ENCODE data around the gene CCN5. TPM values are rescaled to one million over a fixed set of nuclear protein-coding genes. Genes with fewer than 3 reads are reported as not detected.

CCN5 gene
- total and polyA plus RNA-seq, 4 donors: 59.4 to 186 (median 115) TPM

DNA sequence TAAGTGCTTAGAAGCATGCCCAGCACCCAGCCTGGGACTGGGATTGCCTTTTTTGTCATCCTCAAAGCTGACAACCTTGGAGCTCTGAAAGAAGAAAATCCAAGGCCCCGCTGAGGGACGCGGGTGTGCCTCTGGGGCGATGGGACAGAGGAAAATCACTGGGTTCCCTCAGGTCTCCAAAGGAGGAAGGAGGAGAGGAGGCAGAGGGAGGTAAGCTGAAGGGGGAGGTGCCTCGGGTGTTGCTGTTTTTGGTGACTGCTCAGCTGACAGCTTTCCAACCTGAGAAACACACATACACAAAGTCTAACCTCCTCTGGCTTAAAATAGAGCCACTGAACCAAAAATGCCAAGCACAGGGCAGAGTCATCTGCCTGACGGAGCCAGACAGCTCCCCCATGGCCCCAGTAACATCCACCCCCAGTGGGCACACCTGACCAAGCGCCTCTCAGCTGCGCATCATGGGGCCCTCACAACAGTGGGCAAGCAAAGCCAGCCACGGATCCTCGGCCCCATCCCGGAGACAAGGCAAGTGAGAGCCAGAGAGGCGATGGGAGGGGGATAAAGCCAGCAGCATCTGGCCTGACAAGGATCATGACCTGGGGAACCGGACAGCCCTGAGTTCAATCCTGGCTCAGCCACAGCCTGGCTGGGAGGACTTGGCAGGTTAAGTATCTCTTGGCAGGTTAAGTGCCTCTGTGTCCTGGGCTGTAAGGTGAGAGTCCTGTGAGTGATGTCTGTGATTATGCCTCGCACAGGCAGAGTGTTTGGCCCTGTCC lies 27.3 kb downstream of the CCN5 start:
- peak overlapping the region; percentile 36 to 97 for H3K27ac ChIP-seq (ENCODE audit: low read depth in 1 of 2, low read length in 2 of 2)

DNA sequence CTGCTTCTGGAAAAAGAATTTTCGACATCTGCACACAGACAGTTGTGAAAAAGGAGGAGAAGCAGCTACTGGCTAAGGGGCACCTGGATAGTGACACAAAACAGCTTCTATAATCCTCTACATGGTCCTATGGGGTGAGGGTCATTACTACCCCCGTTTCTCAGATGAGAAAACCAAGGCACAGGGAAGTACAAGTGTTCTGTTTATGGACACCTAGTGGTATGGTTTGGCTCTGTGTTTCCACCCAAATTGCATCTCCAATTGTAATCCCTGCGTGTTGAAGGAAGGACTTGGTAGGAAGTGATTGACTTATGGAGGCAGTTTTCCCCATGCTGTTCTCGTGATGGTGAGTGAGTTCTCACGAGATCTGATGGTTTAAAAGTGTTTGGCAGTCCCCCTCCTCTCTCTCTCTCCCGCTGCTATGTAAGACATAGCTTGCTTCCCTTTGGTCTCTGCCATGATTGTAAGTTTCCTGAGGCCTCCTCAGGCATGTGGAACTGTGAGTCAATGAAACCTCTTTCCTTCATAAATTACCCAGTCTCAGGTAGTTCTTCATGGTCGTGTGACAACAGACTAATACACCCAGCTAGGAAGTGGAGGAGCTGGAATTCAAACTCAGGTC lies 28.0 kb downstream of the CCN5 start:
- ATAC-seq (ENCODE audit: low FRiP score): no peak
- Histone ChIP-seq H3K4me3 (ENCODE audit: low read length in 2 of 2) (no peak overlapping the region), H3K9me3 (ENCODE audit: control insufficient read depth, low read length) (no peaks in the 10 kb centered on the region), H3K27ac (ENCODE audit: low read depth in 1 of 2, low read length in 2 of 2) (peak overlapping the region in 1 of 2 donors; percentile 97), H3K4me1 (ENCODE audit: control insufficient read depth in 1 of 2, insufficient read depth in 2 of 2, low read length in 2 of 2) (peaks cover 0 to 11% of the 10 kb centered on the region in 2 donors), H3K36me3 (ENCODE audit: control insufficient read depth in 1 of 2, insufficient read depth in 2 of 2, low read length in 1 of 2) (no peaks in the 10 kb centered on the region), H3K27me3 (ENCODE audit: control insufficient read depth in 1 of 2, insufficient read depth in 2 of 2, low read length in 1 of 2) (no peaks in the 10 kb centered on the region)
- no peak for DNase-seq
- intact Hi-C loops (cut with DNase I): loop anchor here in 1 of 2 donors (10.0 kb wide), 1 partner anchor 528 kb away; the partner anchor contains the start of gene OSER1
- 73 to 79% methylated on average over 7 of the region's 7 CpGs for WGBS, 2 donors

More for the DNA sequence above, 27.3 kb downstream of the CCN5 start:
- DNase-seq: no peak
- intact Hi-C loops (cut with DNase I): loop anchor here in 1 of 2 donors (10.0 kb wide), 1 partner anchor 528 kb away; the partner anchor contains the start of gene OSER1
- H3K36me3 ChIP-seq (ENCODE audit: control insufficient read depth in 1 of 2, insufficient read depth in 2 of 2, low read length in 1 of 2): no peaks in the 10 kb centered on the region
- H3K27me3 ChIP-seq (ENCODE audit: control insufficient read depth in 1 of 2, insufficient read depth in 2 of 2, low read length in 1 of 2): no peaks in the 10 kb centered on the region
- WGBS, 2 donors: 29 to 36% methylated on average over 14 of the region's 14 CpGs
- peaks cover 0 to 11% of the 10 kb centered on the region in 2 donors for H3K4me1 ChIP-seq (ENCODE audit: control insufficient read depth in 1 of 2, insufficient read depth in 2 of 2, low read length in 2 of 2)
- no peak overlapping the region for H3K4me3 ChIP-seq (ENCODE audit: low read length in 2 of 2)
- ATAC-seq (ENCODE audit: low FRiP score): no peak
- H3K9me3 ChIP-seq (ENCODE audit: control insufficient read depth, low read length): no peaks in the 10 kb centered on the region

DNA sequence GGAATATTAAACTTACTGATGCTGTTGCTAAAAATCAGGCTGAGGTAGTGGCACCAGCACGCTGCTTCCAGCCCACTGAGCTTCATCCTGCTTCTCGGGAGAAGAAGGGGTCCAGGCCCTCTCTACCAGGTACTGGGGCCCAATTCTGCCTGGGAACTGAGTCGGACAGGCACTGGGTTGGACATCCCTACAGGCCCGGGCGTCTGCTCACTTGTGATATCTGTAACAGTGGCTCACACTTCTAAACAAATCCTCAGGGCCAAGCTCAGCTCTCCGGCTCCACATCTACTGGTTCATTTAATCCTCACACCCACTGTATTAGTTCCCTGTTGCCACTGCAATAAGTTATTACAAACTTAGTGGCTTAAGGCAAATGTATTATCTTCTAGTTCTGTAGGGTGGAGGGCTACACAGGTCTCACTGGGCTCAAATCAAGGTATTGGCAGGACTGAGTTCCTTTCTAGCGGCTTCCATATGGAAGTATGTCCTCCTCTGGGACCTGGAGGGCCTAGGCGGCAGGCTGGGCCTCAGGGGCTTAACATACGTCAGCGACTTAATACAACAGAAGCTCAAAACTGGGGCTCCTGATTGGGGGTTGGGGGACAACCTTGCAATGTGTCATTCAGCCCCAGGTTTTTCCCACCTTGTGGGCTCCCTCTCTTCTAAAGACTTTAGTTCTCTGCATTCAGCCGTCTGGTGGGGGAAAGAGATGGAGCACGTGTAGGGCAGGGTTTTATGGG lies 28.9 kb downstream of the CCN5 start:
- Histone ChIP-seq H3K9me3 (ENCODE audit: control insufficient read depth, low read length) (no peaks in the 10 kb centered on the region), H3K4me1 (ENCODE audit: control insufficient read depth in 1 of 2, insufficient read depth in 2 of 2, low read length in 2 of 2) (peaks cover 0 to 9% of the 10 kb centered on the region in 2 donors), H3K36me3 (ENCODE audit: control insufficient read depth in 1 of 2, insufficient read depth in 2 of 2, low read length in 1 of 2) (no peaks in the 10 kb centered on the region), H3K27ac (ENCODE audit: low read depth in 1 of 2, low read length in 2 of 2) (peak overlapping the region in 1 of 2 donors; percentile 52), H3K4me3 (ENCODE audit: low read length in 2 of 2) (no peak overlapping the region), H3K27me3 (ENCODE audit: control insufficient read depth in 1 of 2, insufficient read depth in 2 of 2, low read length in 1 of 2) (no peaks in the 10 kb centered on the region)
- ATAC-seq (ENCODE audit: low FRiP score): no peak
- no peak for DNase-seq
- intact Hi-C loops (cut with DNase I): loop anchor here in 1 of 2 donors (10.0 kb wide), 1 partner anchor 529 kb away; the partner anchor contains the start of gene OSER1
- 96% methylated on average over 12 of the region's 12 CpGs for WGBS, 2 donors

DNA sequence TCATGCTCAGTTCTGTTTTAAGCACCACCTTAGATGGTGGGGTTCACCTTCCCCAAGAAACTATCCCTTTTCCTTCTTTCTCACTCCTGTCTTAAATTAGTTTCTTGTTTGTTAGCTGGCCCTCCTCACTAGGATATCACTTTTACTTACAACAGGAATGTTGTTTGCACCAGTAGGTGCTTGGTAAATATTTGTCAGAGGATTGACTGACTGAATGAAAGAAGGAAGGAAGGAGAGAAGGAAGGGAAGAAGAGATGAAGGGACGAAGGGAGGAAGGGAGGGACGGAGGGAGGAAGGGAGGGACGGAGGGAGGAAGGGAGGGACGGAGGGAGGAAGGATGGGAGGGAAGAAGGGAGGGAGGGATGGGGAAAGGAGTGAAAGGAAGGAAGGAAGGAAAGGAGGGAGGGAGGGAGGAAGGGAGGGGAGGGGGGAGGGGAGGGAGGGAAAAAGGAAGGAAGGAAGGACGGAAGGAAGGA lies 30.0 kb downstream of the CCN5 start:
- Histone ChIP-seq H3K27ac (ENCODE audit: low read depth in 1 of 2, low read length in 2 of 2) (peak overlapping the region in 1 of 2 donors; percentile 79), H3K9me3 (ENCODE audit: control insufficient read depth, low read length) (no peaks in the 10 kb centered on the region), H3K36me3 (ENCODE audit: control insufficient read depth in 1 of 2, insufficient read depth in 2 of 2, low read length in 1 of 2) (no peaks in the 10 kb centered on the region), H3K27me3 (ENCODE audit: control insufficient read depth in 1 of 2, insufficient read depth in 2 of 2, low read length in 1 of 2) (no peaks in the 10 kb centered on the region), H3K4me1 (ENCODE audit: control insufficient read depth in 1 of 2, insufficient read depth in 2 of 2, low read length in 2 of 2) (peaks cover 0 to 8% of the 10 kb centered on the region in 2 donors), H3K4me3 (ENCODE audit: low read length in 2 of 2) (peak overlapping the region in 1 of 2 donors; percentile 70)
- intact Hi-C loops (cut with DNase I): loop anchor here in 1 of 2 donors (5.0 to 10.0 kb wide), 3 partner anchors 133 to 530 kb away; partner anchors contain the start of genes OSER1 and YWHAB
- no peak for DNase-seq
- 29 to 34% methylated on average over 3 to 5 of the region's 5 CpGs for WGBS, 2 donors
- no peak for ATAC-seq (ENCODE audit: low FRiP score)

DNA sequence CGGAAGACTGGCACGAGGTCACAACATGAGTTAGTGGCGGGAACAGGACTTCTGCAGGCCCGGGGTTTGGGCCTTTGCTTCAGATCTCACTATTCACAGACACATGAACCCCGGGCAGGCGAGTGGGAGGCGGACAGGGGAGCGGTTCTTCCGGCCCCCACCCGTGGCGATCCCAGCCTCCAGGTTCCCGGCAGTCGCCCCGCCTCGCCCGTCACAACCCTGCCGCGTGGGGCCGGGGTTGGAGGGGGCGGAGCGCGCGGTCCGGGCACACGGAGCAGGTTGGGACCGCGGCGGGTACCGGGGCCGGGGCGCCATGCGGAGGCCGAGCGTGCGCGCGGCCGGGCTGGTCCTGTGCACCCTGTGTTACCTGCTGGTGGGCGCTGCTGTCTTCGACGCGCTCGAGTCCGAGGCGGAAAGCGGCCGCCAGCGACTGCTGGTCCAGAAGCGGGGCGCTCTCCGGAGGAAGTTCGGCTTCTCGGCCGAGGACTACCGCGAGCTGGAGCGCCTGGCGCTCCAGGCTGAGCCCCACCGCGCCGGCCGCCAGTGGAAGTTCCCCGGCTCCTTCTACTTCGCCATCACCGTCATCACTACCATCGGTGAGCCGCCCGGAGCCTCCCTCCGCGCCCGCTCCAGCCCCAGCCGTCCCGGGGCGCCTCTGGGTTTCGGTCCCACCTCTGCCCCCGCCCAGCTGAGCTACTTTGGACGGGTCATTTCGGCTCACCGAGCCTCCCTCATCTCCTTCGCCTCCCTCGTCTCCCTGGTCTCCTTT lies 30.6 kb downstream of the CCN5 start, which contains the start of gene KCNK15:
TSS of gene KCNK15 (plus strand) at position 268 of the 769 bp plus-strand sequence. CDS start at position 314, 46 bp downstream.
- H3K9me3 ChIP-seq (ENCODE audit: control insufficient read depth, low read length): no peaks in the 10 kb centered on the region
- H3K27me3 ChIP-seq (ENCODE audit: control insufficient read depth in 1 of 2, insufficient read depth in 2 of 2, low read length in 1 of 2): no peaks in the 10 kb centered on the region
- DNase-seq (peak; percentile 82 to 89), ATAC-seq (ENCODE audit: low FRiP score) (peak; percentile 74)
- H3K36me3 ChIP-seq (ENCODE audit: control insufficient read depth in 1 of 2, insufficient read depth in 2 of 2, low read length in 1 of 2): no peaks in the 10 kb centered on the region
- peak within 1 kb of the TSS in 1 of 2 donors; percentile 79 for H3K27ac ChIP-seq (ENCODE audit: low read depth in 1 of 2, low read length in 2 of 2)
- H3K4me1 ChIP-seq (ENCODE audit: control insufficient read depth in 1 of 2, insufficient read depth in 2 of 2, low read length in 2 of 2): peaks cover 0 to 8% of the 10 kb centered on the region in 2 donors
- WGBS, 2 donors: 1% methylated on average over 64 to 81 of the region's 81 CpGs
- peak within 1 kb of the TSS; percentile 59 to 70 for H3K4me3 ChIP-seq (ENCODE audit: low read length in 2 of 2)
- intact Hi-C loops (cut with DNase I): loop anchor here in 1 of 2 donors (5.0 to 10.0 kb wide), 3 partner anchors 133 to 531 kb away; partner anchors contain the start of genes OSER1 and YWHAB

DNA sequence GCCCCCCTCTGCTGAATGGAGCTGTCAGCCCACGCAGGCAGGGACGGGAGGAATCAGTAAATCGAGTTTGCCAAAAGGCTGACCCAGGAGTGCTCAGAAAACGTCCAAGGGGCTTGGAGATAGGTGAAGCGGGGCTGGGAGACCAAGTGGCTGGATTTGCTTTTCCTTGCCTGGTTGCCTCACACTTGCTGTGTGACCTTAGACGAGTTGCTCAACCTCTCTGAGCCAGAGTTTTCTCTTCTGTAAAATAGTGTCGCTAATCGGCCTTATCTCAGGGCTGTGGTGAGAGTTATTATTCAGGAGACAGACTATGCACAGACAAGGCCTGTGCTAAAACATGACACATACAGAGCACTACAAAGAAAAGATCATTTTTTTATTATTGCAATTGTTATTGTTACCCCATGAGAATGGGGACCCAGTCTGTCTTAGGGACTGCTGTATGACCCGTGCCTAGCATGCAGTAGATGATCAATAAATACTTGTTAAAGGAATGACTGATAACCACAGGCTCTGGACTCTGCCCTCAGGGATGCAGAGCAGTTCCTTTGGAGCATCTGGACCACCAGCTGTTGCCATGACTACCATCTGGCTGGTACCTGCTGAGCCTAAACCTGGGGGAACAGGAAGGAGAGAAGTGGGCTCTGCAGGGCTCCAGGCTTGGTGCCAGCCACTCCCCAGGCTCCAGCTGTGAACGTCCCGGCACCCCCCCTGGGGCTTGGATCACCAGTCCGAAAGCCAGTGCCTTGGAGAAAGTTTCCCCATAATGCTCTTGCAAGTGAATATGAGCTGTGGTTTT lies 31.4 kb downstream of the CCN5 start:
- 23 to 24% methylated on average over 12 of the region's 12 CpGs for WGBS, 2 donors
- peak overlapping the region; percentile 59 to 70 for H3K4me3 ChIP-seq (ENCODE audit: low read length in 2 of 2)
- no peaks in the 10 kb centered on the region for H3K27me3 ChIP-seq (ENCODE audit: control insufficient read depth in 1 of 2, insufficient read depth in 2 of 2, low read length in 1 of 2)
- no peaks in the 10 kb centered on the region for H3K9me3 ChIP-seq (ENCODE audit: control insufficient read depth, low read length)
- intact Hi-C loops (cut with DNase I): loop anchor here in 1 of 2 donors (1.0 to 10.0 kb wide), 4 partner anchors 121 to 532 kb away; partner anchors contain the start of genes OSER1 and YWHAB
- no peaks in the 10 kb centered on the region for H3K36me3 ChIP-seq (ENCODE audit: control insufficient read depth in 1 of 2, insufficient read depth in 2 of 2, low read length in 1 of 2)
- ATAC-seq (ENCODE audit: low FRiP score) (no peak), DNase-seq (no peak)
- peaks cover 0 to 8% of the 10 kb centered on the region in 2 donors for H3K4me1 ChIP-seq (ENCODE audit: control insufficient read depth in 1 of 2, insufficient read depth in 2 of 2, low read length in 2 of 2)
- H3K27ac ChIP-seq (ENCODE audit: low read depth in 1 of 2, low read length in 2 of 2): peak overlapping the region in 1 of 2 donors; percentile 79
